Suprapubic skin (tissue), 4 donors: ENCODE data around the gene MOV10. TPM values are rescaled to one million over a fixed set of nuclear protein-coding genes. Genes with fewer than 3 reads are reported as not detected.
A peak's percentile ranks its signal among the peaks of the same experiment; 100 is the strongest.

Source experiments
- DNase-seq, 2 donors: peaks; one replicate each; pipeline ENCODE4 v3.0.0-alpha.2; 2019; ENCODE audit warnings: low spot score in 2 of 2
- H3K27ac ChIP-seq: fragments of 200-600 bp; sonication (generic); one replicate; pipeline ENCODE4 v1.5.1; 2019
- H3K27me3 ChIP-seq: fragments of 200-600 bp; sonication (generic); one replicate; pipeline ENCODE4 v1.5.1; 2019
- H3K36me3 ChIP-seq: fragments of 200-600 bp; sonication (generic); one replicate; pipeline ENCODE4 v1.5.1; 2019
- H3K4me1 ChIP-seq: fragments of 200-600 bp; sonication (generic); one replicate; pipeline ENCODE4 v1.5.1; 2019
- H3K4me3 ChIP-seq: fragments of 200-600 bp; sonication (generic); one replicate; pipeline ENCODE4 v1.5.1; 2019; ENCODE audit warnings: mild to moderate bottlenecking
- H3K9me3 ChIP-seq: fragments of 200-600 bp; sonication (generic); one replicate; pipeline ENCODE4 v1.5.1; 2019
- CTCF ChIP-seq, 2 donors: fragments of 200-600 bp in 1 of 2; fragments of 450-650 bp in 1 of 2; sonication (generic) in 1 of 2; IDR thresholded peaks; one replicate each; pipeline ENCODE4 v1.5.1; 2016 to 2019; ENCODE audit warnings: antibody characterized with exemption in 2 of 2, mild to moderate bottlenecking in 1 of 2, moderate library complexity in 1 of 2
- EP300 ChIP-seq: sonication (generic); formaldehyde crosslinking; IDR thresholded peaks from one replicate; pipeline ENCODE4 v1.6.1; 2017; ENCODE audit warnings: antibody characterized with exemption
- POLR2A ChIP-seq, 2 donors: fragments of 450-650 bp; IDR thresholded peaks; one replicate each; pipeline ENCODE4 v1.6.1; 2017; ENCODE audit warnings: antibody characterized with exemption in 2 of 2, mild to moderate bottlenecking in 2 of 2, moderate library complexity in 2 of 2
- POLR2AphosphoS5 ChIP-seq, 3 donors: sonication (generic); formaldehyde crosslinking; IDR thresholded peaks; one replicate each; pipeline ENCODE4 v1.6.1; 2017; ENCODE audit warnings: antibody characterized with exemption in 3 of 3
- WGBS: methylation state at CpG from one replicate; pipeline ENCODE4 v1.1.5; 2018; 5-methylcytosine and 5-hydroxymethylcytosine counted together
- total RNA-seq, 4 donors: library from RNA; depleted of rRNA; stranded (reverse); fragments of >200 nt; gene quantifications; one replicate each; pipeline ENCODE4 v1.1.0, GENCODE V29; 2016

Gene MOV10
- total RNA-seq, 4 donors from 2014 or later, result 42.8 to 147 (median 70.1) TPM

- no peaks in the 10 kb centered on the region for H3K4me1 ChIP-seq
- no peaks in the 10 kb centered on the region for H3K36me3 ChIP-seq
- WGBS, result 63% methylated on average over 1 of the region's 1 CpG
- H3K27me3 ChIP-seq, result no peaks in the 10 kb centered on the region
- DNase-seq, result no peak
- H3K9me3 ChIP-seq, result no peaks in the 10 kb centered on the region
- TF ChIP-seq POLR2A (IDR thresholded peaks at IDR 0.05) (no peak), EP300 (no peak), CTCF (IDR thresholded peaks at IDR 0.05) (no peak), POLR2AphosphoS5 (IDR thresholded peaks at IDR 0.05) (no peak)
- no peak overlapping the region for H3K4me3 ChIP-seq
- no peak overlapping the region for H3K27ac ChIP-seq
These were observed 55.5 kb downstream of the MOV10 start for GRCh38 chr1:112729909-112730308.

DNA sequence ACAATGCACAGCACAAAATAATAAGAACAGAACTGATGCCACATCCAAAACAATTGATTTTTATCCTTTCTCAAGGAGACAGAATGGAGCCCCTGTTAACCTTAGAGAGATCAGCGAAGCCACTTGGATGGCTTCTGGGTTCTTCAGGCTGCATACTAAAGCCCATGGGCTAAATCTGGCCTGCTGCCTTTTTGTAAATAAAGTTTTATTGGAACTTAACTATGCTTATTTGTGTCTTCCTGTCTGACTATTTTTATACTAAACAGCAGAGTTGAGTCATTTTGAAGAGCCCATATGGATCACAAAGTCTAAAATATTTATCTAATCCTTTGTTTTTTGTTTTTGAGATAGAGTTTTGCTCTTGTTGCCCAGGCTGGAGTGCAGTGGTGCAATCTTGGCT lies 57.0 kb downstream of the MOV10 start:
- H3K27ac ChIP-seq, result no peak overlapping the region

GRCh38 chr1:112735752-112736151 lies 61.3 kb downstream of the MOV10 start:
- WGBS, result 95% methylated on average over 1 of the region's 1 CpG
- Histone ChIP-seq H3K9me3 (no peaks in the 10 kb centered on the region), H3K4me1 (no peaks in the 10 kb centered on the region), H3K27me3 (no peaks in the 10 kb centered on the region), H3K4me3 (no peak overlapping the region), H3K36me3 (no peaks in the 10 kb centered on the region), H3K27ac (no peak overlapping the region)
- DNase-seq, result no peak
- no peak for TF ChIP-seq EP300
- TF ChIP-seq CTCF (IDR thresholded peaks at IDR 0.05), result no peak
- no peak for TF ChIP-seq POLR2AphosphoS5 (IDR thresholded peaks at IDR 0.05)
- no peak for TF ChIP-seq POLR2A (IDR thresholded peaks at IDR 0.05)

More for the DNA sequence above, 57.0 kb downstream of the MOV10 start:
- TF ChIP-seq CTCF (IDR thresholded peaks at IDR 0.05) (no peak), POLR2A (IDR thresholded peaks at IDR 0.05) (no peak), EP300 (no peak), POLR2AphosphoS5 (IDR thresholded peaks at IDR 0.05) (no peak)
- Histone ChIP-seq H3K9me3 (no peaks in the 10 kb centered on the region), H3K4me1 (no peaks in the 10 kb centered on the region), H3K27me3 (no peaks in the 10 kb centered on the region), H3K4me3 (no peak overlapping the region), H3K36me3 (no peaks in the 10 kb centered on the region)
- DNase-seq, result no peak
- 100% methylated on average over 1 of the region's 1 CpG for WGBS

DNA sequence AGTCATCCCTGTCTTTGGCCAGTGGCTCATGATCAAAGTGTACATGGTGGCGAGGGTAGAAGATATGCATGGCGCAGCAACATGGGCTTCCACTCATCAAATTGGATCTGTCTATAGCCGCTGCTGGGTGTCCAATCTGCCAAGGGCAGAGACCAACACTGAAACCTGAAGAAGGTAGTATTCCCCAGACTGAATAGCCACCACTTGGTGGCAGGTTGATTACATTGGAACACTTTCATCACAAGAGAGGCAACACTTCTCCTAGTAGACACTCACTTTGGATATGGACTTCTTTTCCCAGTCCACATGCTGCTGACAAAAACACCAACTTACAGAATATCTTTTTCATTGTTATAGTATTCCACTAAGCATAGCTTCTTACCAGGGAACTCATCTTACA lies 63.1 kb downstream of the MOV10 start:
- Histone ChIP-seq H3K36me3 (no peaks in the 10 kb centered on the region), H3K27ac (no peak overlapping the region), H3K4me3 (no peak overlapping the region), H3K4me1 (no peaks in the 10 kb centered on the region), H3K9me3 (no peaks in the 10 kb centered on the region), H3K27me3 (peaks cover 2% of the 10 kb centered on the region)
- WGBS, result 91% methylated on average over 3 of the region's 3 CpGs
- no peak for TF ChIP-seq EP300
- TF ChIP-seq POLR2A (IDR thresholded peaks at IDR 0.05), result no peak
- TF ChIP-seq POLR2AphosphoS5 (IDR thresholded peaks at IDR 0.05), result no peak
- TF ChIP-seq CTCF (IDR thresholded peaks at IDR 0.05), result no peak
- DNase-seq, result no peak

- 18% methylated on average over 51 of the region's 54 CpGs for WGBS
- H3K27ac ChIP-seq, result no peak overlapping the region
- TF ChIP-seq POLR2AphosphoS5 (IDR thresholded peaks at IDR 0.05), result no peak
- no peak for TF ChIP-seq CTCF (IDR thresholded peaks at IDR 0.05)
- no peak for TF ChIP-seq EP300
- no peak for TF ChIP-seq POLR2A (IDR thresholded peaks at IDR 0.05)
- H3K4me3 ChIP-seq, result peak overlapping the region; percentile 42
- DNase-seq, result peak in 1 of 2 donors; percentile 74
- no peaks in the 10 kb centered on the region for H3K36me3 ChIP-seq
- no peaks in the 10 kb centered on the region for H3K9me3 ChIP-seq
- peaks cover 33% of the 10 kb centered on the region for H3K27me3 ChIP-seq
- H3K4me1 ChIP-seq, result peaks cover 11% of the 10 kb centered on the region
These were observed 68.9 kb downstream of the MOV10 start for GRCh38 chr1:112743174-112744008.
